Lung (tissue), 12 donors: ENCODE measurements around the gene SCN11A. TPM values are rescaled to one million over a fixed set of nuclear protein-coding genes. Genes with fewer than 3 reads are reported as not detected.
A peak's percentile ranks its signal among the peaks of the same experiment; 100 is the strongest.
"Not testable (repeated sequence)": the region's sequence is repeated elsewhere in the genome, so short reads cannot be mapped to it uniquely, and the experiment has no call there.

Experiments
- ATAC-seq: fragments of 200-7000 bp; cut with Tn5 transposase; one replicate; pipeline ENCODE4 v1.9.1; 2020; ENCODE audit warnings: moderate number of reproducible peaks; ENCODE audit not compliant: insufficient read depth, low FRiP score
- DNase-seq, 3 donors: peaks; one replicate each; pipeline ENCODE4 v3.0.0-alpha.2; 2013 to 2017
- H3K27ac ChIP-seq, 2 donors: one replicate each; pipeline ENCODE4 v1.5.1; 2013; ENCODE audit warnings: mild to moderate bottlenecking in 2 of 2, moderate library complexity in 2 of 2, control low read depth in 1 of 2, inconsistent platforms in 1 of 2, low read depth in 1 of 2, low read length in 1 of 2
- H3K27me3 ChIP-seq, 3 donors: one replicate each; pipeline ENCODE4 v1.5.1; 2013; ENCODE audit warnings: low read length in 2 of 3; ENCODE audit not compliant: control insufficient read depth in 3 of 3, insufficient read depth in 3 of 3
- H3K36me3 ChIP-seq, 4 donors: one replicate each; pipeline ENCODE4 v1.5.1; 2013; ENCODE audit warnings: low read length in 4 of 4, mild to moderate bottlenecking in 1 of 4, moderate library complexity in 1 of 4; ENCODE audit not compliant: control insufficient read depth in 4 of 4, insufficient read depth in 4 of 4
- H3K4me1 ChIP-seq, 5 donors: one replicate each; pipeline ENCODE4 v1.5.1; 2013; ENCODE audit warnings: low read length in 5 of 5, mild to moderate bottlenecking in 2 of 5, moderate library complexity in 1 of 5; ENCODE audit not compliant: control insufficient read depth in 5 of 5, insufficient read depth in 5 of 5
- H3K4me3 ChIP-seq: one replicate; pipeline ENCODE4 v1.5.1; 2013; ENCODE audit warnings: mild to moderate bottlenecking, control low read depth, moderate library complexity
- H3K9ac ChIP-seq, 2 donors: one replicate each; pipeline ENCODE4 v1.5.1; 2013; ENCODE audit warnings: low read length in 2 of 2, control low read depth in 1 of 2; ENCODE audit not compliant: insufficient read depth in 1 of 2
- H3K9me3 ChIP-seq, 4 donors: one replicate each; pipeline ENCODE4 v1.5.1; 2013; ENCODE audit warnings: low read length in 3 of 4, mild to moderate bottlenecking in 1 of 4, moderate library complexity in 1 of 4; ENCODE audit not compliant: control insufficient read depth in 4 of 4, insufficient read depth in 3 of 4
- WGBS, 2 donors: extraction: QIAGEN DNeasy Blood & Tissue Kit; methylation state at CpG; one replicate each; pipeline ENCODE4 v1.1.7; 2013; 5-methylcytosine and 5-hydroxymethylcytosine counted together
- polyA plus RNA-seq, 2 donors: library from polyadenylated mRNA; stranded (reverse); fragments of 200-250 nt; gene quantifications; one replicate each; pipeline ENCODE4 v1.2.1, GENCODE V29; 2013
- total RNA-seq, 2 donors: library from RNA; depleted of rRNA in 1 of 2; stranded (reverse); fragments of >200 nt in 1 of 2; gene quantifications; one replicate each; pipeline ENCODE4 v1.2.1, GENCODE V29; 2014 to 2021
- TF ChIP-seq, protein P1 (sequence below): IDR thresholded peaks from 2 replicates; pipeline ENCODE4 v1.5.1; 2012; ENCODE audit warnings: mild to moderate bottlenecking; ENCODE audit errors: control extremely low read depth, extremely low read depth
- donor health status: control.
- donor health status: control.
- donor health status: Bipolar disorder and iron deficiency.
- donor health status: healthy.
- donor health status: DM: yes; HTN: yes; CAD: no.

The SCN11A gene
- total and polyA plus RNA-seq, 4 donors: 0.04 to 0.60 (median 0.09) TPM

DNA sequence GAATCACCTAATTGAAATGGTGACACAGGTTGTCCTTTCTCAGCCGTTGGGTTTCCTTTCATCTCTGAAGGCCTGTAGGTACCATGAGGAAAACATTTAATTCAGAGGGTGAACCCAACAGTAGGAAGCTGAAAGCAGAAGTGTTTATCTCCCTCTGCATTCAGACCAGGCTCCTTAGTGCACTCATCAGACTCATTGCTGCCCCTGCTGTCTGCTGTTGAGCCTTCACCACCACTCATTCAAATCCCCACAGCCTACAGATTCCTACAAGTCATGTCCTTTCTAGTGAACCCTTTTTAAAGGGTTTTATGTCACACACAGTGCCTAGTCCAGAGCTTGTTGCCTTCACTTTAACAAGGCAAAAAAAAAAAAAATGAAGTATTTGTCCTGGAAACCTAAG, 13.5 kb upstream of the SCN11A start:
- H3K9ac ChIP-seq: no peak overlapping the region
- H3K27ac ChIP-seq: no peak overlapping the region
- DNase-seq: peak in 2 of 3 donors; percentile 12 to 14
- TF ChIP-seq, protein P1, sequence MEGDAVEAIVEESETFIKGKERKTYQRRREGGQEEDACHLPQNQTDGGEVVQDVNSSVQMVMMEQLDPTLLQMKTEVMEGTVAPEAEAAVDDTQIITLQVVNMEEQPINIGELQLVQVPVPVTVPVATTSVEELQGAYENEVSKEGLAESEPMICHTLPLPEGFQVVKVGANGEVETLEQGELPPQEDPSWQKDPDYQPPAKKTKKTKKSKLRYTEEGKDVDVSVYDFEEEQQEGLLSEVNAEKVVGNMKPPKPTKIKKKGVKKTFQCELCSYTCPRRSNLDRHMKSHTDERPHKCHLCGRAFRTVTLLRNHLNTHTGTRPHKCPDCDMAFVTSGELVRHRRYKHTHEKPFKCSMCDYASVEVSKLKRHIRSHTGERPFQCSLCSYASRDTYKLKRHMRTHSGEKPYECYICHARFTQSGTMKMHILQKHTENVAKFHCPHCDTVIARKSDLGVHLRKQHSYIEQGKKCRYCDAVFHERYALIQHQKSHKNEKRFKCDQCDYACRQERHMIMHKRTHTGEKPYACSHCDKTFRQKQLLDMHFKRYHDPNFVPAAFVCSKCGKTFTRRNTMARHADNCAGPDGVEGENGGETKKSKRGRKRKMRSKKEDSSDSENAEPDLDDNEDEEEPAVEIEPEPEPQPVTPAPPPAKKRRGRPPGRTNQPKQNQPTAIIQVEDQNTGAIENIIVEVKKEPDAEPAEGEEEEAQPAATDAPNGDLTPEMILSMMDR: no peak
- H3K36me3 ChIP-seq: peaks cover 0 to 25% (median 12%) of the 10 kb centered on the region in 4 donors
- 17 to 29% methylated on average over 1 of the region's 1 CpG for WGBS, 2 donors
- peak; percentile 69 for ATAC-seq
- H3K4me1 ChIP-seq: no peaks in the 10 kb centered on the region
- no peaks in the 10 kb centered on the region for H3K27me3 ChIP-seq
- no peaks in the 10 kb centered on the region for H3K9me3 ChIP-seq
- no peak overlapping the region for H3K4me3 ChIP-seq

- H3K36me3 ChIP-seq: peaks cover 0 to 22% (median 12%) of the 10 kb centered on the region in 4 donors
- no peaks in the 10 kb centered on the region for H3K27me3 ChIP-seq
- H3K4me3 ChIP-seq: no peak overlapping the region
- H3K9ac ChIP-seq: no peak overlapping the region
- no peak for DNase-seq
- ATAC-seq: no peak
- WGBS, 2 donors: 90 to 95% methylated on average over 1 of the region's 1 CpG
- no peak overlapping the region for H3K27ac ChIP-seq
- no peaks in the 10 kb centered on the region for H3K9me3 ChIP-seq
- TF ChIP-seq, protein P1: no peak
- H3K4me1 ChIP-seq: no peaks in the 10 kb centered on the region
Observed at GRCh38 chr3:39064646-39065045, 12.9 kb upstream of the SCN11A start.

GRCh38 chr3:39063143-39063542, 11.4 kb upstream of the SCN11A start:
- Histone ChIP-seq H3K27ac (no peak overlapping the region), H3K36me3 (peaks cover 0 to 19% (median 9%) of the 10 kb centered on the region in 4 donors), H3K27me3 (no peaks in the 10 kb centered on the region), H3K4me1 (no peaks in the 10 kb centered on the region), H3K4me3 (no peak overlapping the region), H3K9me3 (no peaks in the 10 kb centered on the region), H3K9ac (no peak overlapping the region)
- WGBS, 2 donors: 92 to 97% methylated on average over 3 of the region's 3 CpGs
- no peak for DNase-seq
- no peak for ATAC-seq
- TF ChIP-seq, protein P1: no peak

GRCh38 chr3:39062180-39062579, 10.4 kb upstream of the SCN11A start:
- 71 to 77% methylated on average over 1 of the region's 1 CpG for WGBS, 2 donors
- peaks cover 0 to 13% (median 6%) of the 10 kb centered on the region in 4 donors for H3K36me3 ChIP-seq

GRCh38 chr3:39061228-39061627, 9.5 kb upstream of the SCN11A start:
- 83 to 98% methylated on average over 2 of the region's 2 CpGs for WGBS, 2 donors
- H3K4me1 ChIP-seq, DNase-seq, H3K36me3 ChIP-seq, H3K27me3 ChIP-seq, H3K4me3 ChIP-seq, H3K9me3 ChIP-seq, ATAC-seq, H3K9ac ChIP-seq, H3K27ac ChIP-seq: not testable (repeated sequence)

More at GRCh38 chr3:39062180-39062579, 10.4 kb upstream of the SCN11A start:
- H3K27me3 ChIP-seq: no peaks in the 10 kb centered on the region
- DNase-seq: no peak
- no peak overlapping the region for H3K4me3 ChIP-seq
- H3K9ac ChIP-seq: no peak overlapping the region
- ATAC-seq: no peak
- no peak overlapping the region for H3K27ac ChIP-seq
- TF ChIP-seq, protein P1: no peak
- H3K4me1 ChIP-seq: no peaks in the 10 kb centered on the region
- no peaks in the 10 kb centered on the region for H3K9me3 ChIP-seq
